Regular cardiac myocyte (primary cell): Measurements from ENCODE around the gene RTL3. TPM values are rescaled to one million over a fixed set of nuclear protein-coding genes. Genes with fewer than 3 reads are reported as not detected.

Experiments used
- total RNA-seq: library from RNA; depleted of rRNA; stranded (reverse); fragments of >200 nt; gene quantifications from 2 replicates; pipeline ENCODE4 v1.2.3, GENCODE V29; 2014

Gene RTL3
- total RNA-seq, result 0.19 and 0.28 TPM in 2 replicates

GRCh38 chrX:78658845-78659744 lies at the start of gene RTL3:
TSS of gene RTL3 (minus strand) at chrX:78659328. CDS start at chrX:78658420, 908 bp downstream.

Other genes with a start within 250 kb of the RTL3 start
- under 0.01 and 0.19 TPM in 2 replicates for gene LPAR4, start 88.4 kb upstream of the RTL3 start, total RNA-seq